Pancreas (tissue), 10 donors: ENCODE results near the gene HEMGN. TPM values are rescaled to one million over a fixed set of nuclear protein-coding genes. Genes with fewer than 3 reads are reported as not detected.

ENCODE experiments used
- ATAC-seq, 4 donors: fragments of 200-7000 bp; cut with Tn5 transposase; one replicate each; pipeline versions ENCODE4 v1.8.0 to v1.9.1; 2020; ENCODE audit warnings: mild to moderate bottlenecking in 4 of 4, moderate library complexity in 4 of 4
- DNase-seq, 6 donors: peaks; one replicate each; pipeline ENCODE4 v3.0.0-alpha.2; 2020
- FAIRE-seq: peaks from 2 replicates; lab custom pipeline; 2012; peaks lifted over from hg19 to GRCh38; lab: Jason Lieb, UNC
- H3K27ac ChIP-seq, 4 donors: fragments of 200-600 bp; sonication (generic); 1 replicate in 3 of 4; 2 replicates in 1 of 4; pipeline versions ENCODE4 v1.5.0 to v1.8.0; 2020
- H3K27me3 ChIP-seq, 4 donors: fragments of 200-600 bp; one replicate each; pipeline ENCODE4 v1.8.0; 2021
- H3K36me3 ChIP-seq, 3 donors: fragments of 200-600 bp; sonication (generic) in 1 of 3; one replicate each; pipeline versions ENCODE4 v1.5.0 to v1.8.0; 2020 to 2021
- H3K4me1 ChIP-seq, 3 donors: fragments of 200-600 bp; one replicate each; pipeline ENCODE4 v1.8.0; 2021
- H3K4me3 ChIP-seq, 4 donors: fragments of 200-600 bp; sonication (generic) in 2 of 4; one replicate each; pipeline versions ENCODE4 v1.5.0 to v1.8.0; 2020 to 2021
- H3K9me3 ChIP-seq, 4 donors: fragments of 200-600 bp; one replicate each; pipeline ENCODE4 v1.8.0; 2021
- WGBS, 2 donors: extraction: QIAGEN DNeasy Blood & Tissue Kit; methylation state at CpG; one replicate each; pipeline ENCODE4 v1.1.7; 2013; 5-methylcytosine and 5-hydroxymethylcytosine counted together
- intact Hi-C, 3 donors: fragments of 100-400 bp; cut with DNase I; formaldehyde crosslinking; loops; one replicate each; pipeline versions ENCODE4 v1.11.1 to v1.14.2; 2022
- polyA plus RNA-seq, 2 donors: library from polyadenylated mRNA; stranded (reverse); fragments of 200-250 nt; gene quantifications; one replicate each; pipeline ENCODE4 v1.2.3, GENCODE V29; 2013
- total RNA-seq, 6 donors: library from RNA; stranded (reverse); fragmentation: NEBNext Ultra II Directional in 4 of 6; extraction: Animal tissue kit (Norgen Biotek cat#: 25700) in 4 of 6; gene quantifications; one replicate each; pipeline versions ENCODE4 v1.2.1 to v1.2.4, GENCODE V29; 2021 to 2023
- TF ChIP-seq, protein P1 (sequence below), 4 donors: fragments of 200-600 bp; sonication (generic) in 3 of 4; IDR thresholded peaks; one replicate each; pipeline versions ENCODE4 v1.5.0 to v1.8.0; 2021; ENCODE audit warnings: antibody characterized with exemption in 4 of 4
- donor health status: healthy with polysubstance abuse.
- donor health status: DM: no; HTN: no; CAD: no; lungs with moderate emphysema.
- donor health status: DM: no; HTN: no; CAD: no.
- donor health status: control.
- donor health status: control.
- donor health status: Bipolar disorder and iron deficiency.
- donor health status: DM: yes; HTN: yes; CAD: no.
- donor health status: DM: no; HTN: no; CAD: no.
- donor health status: DM: no; HTN: no; CAD: no.
- donor health status: DM: yes; HTN: yes; CAD: no.

HEMGN gene
- total and polyA plus RNA-seq, 8 donors: 0.09 TPM; not detected in 7

DNA sequence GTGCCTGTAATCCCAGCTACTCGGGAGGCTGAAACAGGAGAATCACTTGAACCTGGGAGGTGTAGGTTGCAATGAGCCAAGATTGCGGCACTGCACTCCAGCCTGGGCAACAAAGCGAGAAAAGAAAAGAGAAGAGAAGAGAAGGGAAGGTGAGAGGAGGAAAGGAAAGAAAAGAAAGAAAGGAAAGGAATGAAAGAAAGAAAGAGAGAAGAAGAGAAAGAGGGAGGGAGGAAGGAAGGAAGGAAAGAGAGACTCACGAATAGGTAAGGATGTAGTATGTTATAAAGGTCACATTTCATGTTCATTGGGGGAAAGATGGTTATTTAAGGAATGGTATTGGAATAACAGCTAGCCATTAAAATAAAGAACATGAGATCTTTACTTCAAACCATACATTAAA lies 34.8 kb upstream of the HEMGN start:
- WGBS, 2 donors: 79 to 91% methylated on average over 4 of the region's 4 CpGs
- H3K4me1 ChIP-seq: no peaks in the 10 kb centered on the region
- intact Hi-C loops: no loop called here
- no peaks in the 10 kb centered on the region for H3K36me3 ChIP-seq
- FAIRE-seq (no peak), DNase-seq (no peak), ATAC-seq (no peak)
- TF ChIP-seq, protein P1, sequence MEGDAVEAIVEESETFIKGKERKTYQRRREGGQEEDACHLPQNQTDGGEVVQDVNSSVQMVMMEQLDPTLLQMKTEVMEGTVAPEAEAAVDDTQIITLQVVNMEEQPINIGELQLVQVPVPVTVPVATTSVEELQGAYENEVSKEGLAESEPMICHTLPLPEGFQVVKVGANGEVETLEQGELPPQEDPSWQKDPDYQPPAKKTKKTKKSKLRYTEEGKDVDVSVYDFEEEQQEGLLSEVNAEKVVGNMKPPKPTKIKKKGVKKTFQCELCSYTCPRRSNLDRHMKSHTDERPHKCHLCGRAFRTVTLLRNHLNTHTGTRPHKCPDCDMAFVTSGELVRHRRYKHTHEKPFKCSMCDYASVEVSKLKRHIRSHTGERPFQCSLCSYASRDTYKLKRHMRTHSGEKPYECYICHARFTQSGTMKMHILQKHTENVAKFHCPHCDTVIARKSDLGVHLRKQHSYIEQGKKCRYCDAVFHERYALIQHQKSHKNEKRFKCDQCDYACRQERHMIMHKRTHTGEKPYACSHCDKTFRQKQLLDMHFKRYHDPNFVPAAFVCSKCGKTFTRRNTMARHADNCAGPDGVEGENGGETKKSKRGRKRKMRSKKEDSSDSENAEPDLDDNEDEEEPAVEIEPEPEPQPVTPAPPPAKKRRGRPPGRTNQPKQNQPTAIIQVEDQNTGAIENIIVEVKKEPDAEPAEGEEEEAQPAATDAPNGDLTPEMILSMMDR (IDR thresholded peaks at IDR 0.05): no peak
- H3K9me3 ChIP-seq: no peaks in the 10 kb centered on the region
- H3K27me3 ChIP-seq: no peaks in the 10 kb centered on the region
- no peak overlapping the region for H3K27ac ChIP-seq
- no peak overlapping the region for H3K4me3 ChIP-seq

DNA sequence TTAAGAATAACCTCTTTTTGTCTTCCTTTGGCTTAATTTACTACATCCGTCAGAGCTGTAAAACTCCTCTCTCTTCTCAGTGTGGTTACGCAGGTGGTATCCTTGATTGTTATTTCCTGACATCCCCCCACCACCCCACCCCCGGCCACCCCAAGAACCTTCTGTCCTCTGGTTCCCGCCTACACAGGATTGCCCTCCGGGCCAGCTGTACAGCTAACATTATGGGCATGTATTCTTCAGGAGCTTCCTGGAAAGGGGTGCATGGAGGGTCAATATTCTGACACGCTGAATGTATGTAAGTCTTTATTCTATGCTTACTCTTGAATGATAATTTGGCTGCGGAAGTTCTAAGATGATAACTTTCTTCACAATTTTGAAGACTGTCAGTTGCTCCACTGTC lies 32.2 kb upstream of the HEMGN start:
- TF ChIP-seq, protein P1 (IDR thresholded peaks at IDR 0.05): no peak
- DNase-seq (no peak), ATAC-seq (no peak), FAIRE-seq (no peak)
- no peak overlapping the region for H3K27ac ChIP-seq
- H3K9me3 ChIP-seq: no peaks in the 10 kb centered on the region
- no peak overlapping the region for H3K4me3 ChIP-seq
- no peaks in the 10 kb centered on the region for H3K36me3 ChIP-seq
- no peaks in the 10 kb centered on the region for H3K4me1 ChIP-seq
- 68 to 71% methylated on average over 7 of the region's 7 CpGs for WGBS, 2 donors
- intact Hi-C loops: no loop called here
- no peaks in the 10 kb centered on the region for H3K27me3 ChIP-seq

DNA sequence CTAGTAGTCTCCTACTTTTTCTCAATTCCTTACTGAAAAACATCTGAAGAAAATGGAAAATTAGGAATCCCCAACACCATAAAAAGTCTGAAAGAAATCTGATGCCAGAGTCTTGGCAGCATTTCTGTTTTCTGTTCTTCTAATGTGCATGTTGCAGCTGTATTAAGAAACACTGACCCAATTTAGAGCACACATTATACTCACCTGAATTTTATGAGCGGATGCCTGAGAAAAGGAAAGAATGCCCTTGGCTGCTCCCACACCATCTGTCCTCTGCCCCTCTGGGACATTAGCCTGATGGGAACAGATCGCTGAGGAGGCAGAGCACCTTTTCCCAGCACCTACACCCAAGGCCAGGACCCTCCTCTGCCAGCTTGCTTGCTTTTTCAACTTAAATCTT lies 31.0 kb upstream of the HEMGN start:
- FAIRE-seq (no peak), ATAC-seq (no peak), DNase-seq (no peak)
- Histone ChIP-seq H3K36me3 (no peaks in the 10 kb centered on the region), H3K27ac (no peak overlapping the region), H3K27me3 (no peaks in the 10 kb centered on the region), H3K9me3 (no peaks in the 10 kb centered on the region), H3K4me1 (no peaks in the 10 kb centered on the region), H3K4me3 (no peak overlapping the region)
- TF ChIP-seq, protein P1 (IDR thresholded peaks at IDR 0.05): no peak
- intact Hi-C loops: no loop called here
- WGBS, 2 donors: 70 to 90% methylated on average over 2 of the region's 2 CpGs

DNA sequence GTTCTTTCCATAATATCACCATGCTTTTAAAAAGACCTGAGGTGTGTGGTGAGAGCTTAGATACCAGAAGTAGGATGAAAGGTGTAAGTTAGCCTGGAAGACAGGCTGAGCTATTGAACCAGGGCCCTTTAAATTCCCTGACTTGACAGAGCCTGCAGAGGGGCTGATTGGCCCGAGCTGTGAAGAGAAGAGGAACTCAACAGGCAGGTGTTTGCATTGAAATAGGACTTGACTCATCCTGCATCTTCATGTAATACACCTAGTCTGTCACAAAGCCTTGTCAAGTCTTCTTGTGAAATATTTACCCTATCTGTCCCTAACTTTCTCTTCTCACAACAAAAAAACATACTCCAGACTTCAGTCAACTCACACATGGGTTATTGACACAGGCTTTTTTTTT lies 28.5 kb upstream of the HEMGN start:
- TF ChIP-seq, protein P1 (IDR thresholded peaks at IDR 0.05): no peak
- H3K27ac ChIP-seq: no peak overlapping the region
- H3K36me3 ChIP-seq: no peaks in the 10 kb centered on the region
- no peaks in the 10 kb centered on the region for H3K4me1 ChIP-seq
- H3K27me3 ChIP-seq: no peaks in the 10 kb centered on the region
- H3K4me3 ChIP-seq: no peak overlapping the region
- no peak for FAIRE-seq
- no peak for DNase-seq
- intact Hi-C loops: no loop called here
- WGBS, 2 donors: 39 to 58% methylated on average over 1 of the region's 1 CpG
- ATAC-seq: no peak
- H3K9me3 ChIP-seq: no peaks in the 10 kb centered on the region

DNA sequence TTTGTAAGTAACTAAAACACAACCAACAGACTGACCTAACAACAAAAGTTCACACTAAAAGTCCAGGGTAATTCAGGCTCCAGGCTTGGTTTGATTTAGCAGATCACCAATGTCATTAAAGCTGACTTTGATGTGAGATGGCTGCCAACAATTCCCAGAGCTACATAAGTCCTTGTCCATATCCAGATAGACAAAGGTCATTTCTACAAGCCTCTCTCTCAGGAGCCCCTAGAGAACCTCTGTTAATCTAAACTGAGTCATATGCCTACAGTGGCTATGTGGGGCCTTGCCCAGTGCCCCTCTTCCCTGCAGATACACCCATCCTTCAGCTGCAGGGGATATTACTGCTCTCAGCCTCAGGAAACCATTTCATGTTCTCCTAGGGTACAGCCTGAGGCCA lies 26.9 kb upstream of the HEMGN start:
- H3K27me3 ChIP-seq: no peaks in the 10 kb centered on the region
- no peak for ATAC-seq
- no peak overlapping the region for H3K27ac ChIP-seq
- no peak for DNase-seq
- no peaks in the 10 kb centered on the region for H3K36me3 ChIP-seq
- H3K9me3 ChIP-seq: no peaks in the 10 kb centered on the region
- H3K4me1 ChIP-seq: no peaks in the 10 kb centered on the region
- no peak overlapping the region for H3K4me3 ChIP-seq
- FAIRE-seq: no peak
- intact Hi-C loops: no loop called here
- TF ChIP-seq, protein P1 (IDR thresholded peaks at IDR 0.05): no peak
